Spleen (tissue), 11 donors: ENCODE data around the gene SYNPR. TPM values are rescaled to one million over a fixed set of nuclear protein-coding genes. Genes with fewer than 3 reads are reported as not detected.

ENCODE experiments used
- DNase-seq: peaks from one replicate; pipeline ENCODE4 v3.0.0-alpha.2; 2020
- H3K27ac ChIP-seq, 8 donors: fragments of 200-600 bp; sonication (generic) in 7 of 8; 1 replicate in 4 of 8; 2 replicates in 4 of 8; pipeline versions ENCODE4 v1.5.0 to v1.8.0; 2016 to 2021; ENCODE audit warnings: inconsistent platforms in 4 of 8, mild to moderate bottlenecking in 4 of 8, moderate library complexity in 1 of 8
- H3K27me3 ChIP-seq, 7 donors: fragments of 200-600 bp; sonication (generic) in 6 of 7; replicated peaks in 1 of 7; 1 replicate in 4 of 7; 2 replicates in 3 of 7; pipeline versions ENCODE4 v1.5.0 to v1.8.0; 2016 to 2021; ENCODE audit warnings: inconsistent platforms in 3 of 7, mild to moderate bottlenecking in 1 of 7
- H3K36me3 ChIP-seq, 6 donors: fragments of 200-600 bp; sonication (generic) in 5 of 6; 1 replicate in 4 of 6; 2 replicates in 2 of 6; pipeline versions ENCODE4 v1.5.0 to v1.8.0; 2016 to 2021; ENCODE audit warnings: inconsistent platforms in 2 of 6
- H3K4me1 ChIP-seq, 6 donors: fragments of 200-600 bp; sonication (generic) in 5 of 6; 1 replicate in 3 of 6; 2 replicates in 3 of 6; pipeline versions ENCODE4 v1.5.0 to v1.8.0; 2016 to 2021; ENCODE audit warnings: inconsistent platforms in 3 of 6
- H3K4me3 ChIP-seq, 8 donors: fragments of 200-600 bp; sonication (generic) in 7 of 8; 1 replicate in 4 of 8; 2 replicates in 4 of 8; pipeline versions ENCODE4 v1.5.0 to v1.8.0; 2016 to 2021; ENCODE audit warnings: inconsistent platforms in 4 of 8, mild to moderate bottlenecking in 4 of 8, moderate library complexity in 2 of 8
- H3K9me3 ChIP-seq, 8 donors: fragments of 200-600 bp; sonication (generic) in 7 of 8; 1 replicate in 4 of 8; 2 replicates in 4 of 8; pipeline versions ENCODE4 v1.5.0 to v1.8.0; 2016 to 2021; ENCODE audit warnings: inconsistent platforms in 4 of 8
- CTCF ChIP-seq, 11 experiments: fragments of 200-600 bp in 7 of 11; fragments of 450-650 bp in 4 of 11; sonication (generic) in 4 of 11; IDR thresholded peaks in 8 of 11; conservative IDR thresholded peaks in 3 of 11; 1 replicate in 7 of 11; 2 replicates in 4 of 11; pipeline versions ENCODE4 v1.4.0 to v1.8.0; 2016 to 2021; ENCODE audit warnings: antibody characterized with exemption in 11 of 11, inconsistent platforms in 4 of 11, mild to moderate bottlenecking in 1 of 11
- POLR2A ChIP-seq, 3 donors: fragments of 450-650 bp; IDR thresholded peaks; one replicate each; pipeline ENCODE4 v1.5.1; 2017; ENCODE audit warnings: antibody characterized with exemption in 3 of 3, mild to moderate bottlenecking in 1 of 3
- POLR2AphosphoS5 ChIP-seq, 3 donors: sonication (generic); formaldehyde crosslinking; IDR thresholded peaks; one replicate each; pipeline ENCODE4 v1.5.1; 2017; ENCODE audit warnings: antibody characterized with exemption in 3 of 3
- WGBS, 5 donors: extraction: QIAGEN DNeasy Blood & Tissue Kit in 3 of 5; methylation state at CpG; one replicate each; pipeline versions ENCODE4 v1.1.5 to v1.1.7; 2013 to 2018; 5-methylcytosine and 5-hydroxymethylcytosine counted together
- intact Hi-C: fragments of 100-400 bp; cut with DNase I; formaldehyde crosslinking; loops from one replicate; pipeline ENCODE4 v1.15.0; 2023; ENCODE audit warnings: low total_unique reads
- polyA plus RNA-seq, 3 donors: library from polyadenylated mRNA; stranded (reverse); fragments of 200-250 nt; gene quantifications; one replicate each; pipeline ENCODE4 v1.2.1, GENCODE V29; 2013
- total RNA-seq, 7 donors: library from RNA; depleted of rRNA in 3 of 7; stranded (reverse); fragments of >200 nt in 3 of 7; fragmentation: NEBNext Ultra II Directional in 4 of 7; extraction: Animal tissue kit (Norgen Biotek cat#: 25700) in 4 of 7; gene quantifications; one replicate each; pipeline versions ENCODE4 v1.1.0 to v1.2.1, GENCODE V29; 2016 to 2021
- donor health status: healthy with polysubstance abuse.
- donor health status: DM: no; HTN: no; CAD: no; lungs with moderate emphysema.
- donor health status: DM: no; HTN: no; CAD: no.
- donor health status: Bipolar disorder and iron deficiency.
- donor health status: healthy.
- donor health status: DM: no; HTN: no; CAD: no.
- donor health status: DM: yes; HTN: yes; CAD: no.

The SYNPR gene
- total and polyA plus RNA-seq, 10 donors, result not detected

DNA sequence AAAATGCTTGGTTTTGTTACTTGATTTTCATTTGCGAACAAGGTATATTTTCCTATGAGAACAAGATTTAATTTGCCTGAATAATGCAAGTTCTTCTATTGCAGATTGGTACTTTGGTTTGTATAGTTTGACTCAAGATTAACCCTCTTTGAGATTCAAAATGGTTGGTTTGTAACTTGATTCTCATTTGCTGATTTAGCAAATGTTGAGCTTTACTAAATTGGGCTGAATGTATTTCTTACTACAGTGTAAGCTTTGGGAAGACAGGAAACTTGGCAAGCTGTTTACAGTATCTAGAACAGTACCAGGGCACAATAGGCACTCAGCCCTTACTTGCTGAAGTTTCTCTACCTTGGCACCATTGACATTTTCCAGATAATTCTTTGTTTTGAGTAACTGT lies 3.7 kb upstream of the SYNPR start:
- Histone ChIP-seq H3K4me3 (no peak overlapping the region), H3K4me1 (peaks cover 0 to 4% (median 0%) of the 10 kb centered on the region in 6 donors), H3K27ac (no peak overlapping the region), H3K36me3 (no peaks in the 10 kb centered on the region), H3K9me3 (no peaks in the 10 kb centered on the region), H3K27me3 (peaks cover 0 to 34% (median 21%) of the 10 kb centered on the region in 7 donors)
- intact Hi-C loops, result no loop called here
- 80 to 98% (median 93%) methylated on average over 1 of the region's 1 CpG for WGBS, 5 donors
- DNase-seq, result no peak
- TF ChIP-seq POLR2AphosphoS5 (IDR thresholded peaks at IDR 0.05) (no peak), POLR2A (IDR thresholded peaks at IDR 0.05) (no peak)

GRCh38 chr3:63279005-63279841 lies 1.1 kb downstream of the SYNPR start:
- Histone ChIP-seq H3K36me3 (no peaks in the 10 kb centered on the region), H3K4me1 (peaks cover 0 to 4% (median 0%) of the 10 kb centered on the region in 6 donors), H3K27ac (no peak overlapping the region), H3K4me3 (no peak overlapping the region), H3K27me3 (peaks cover 0 to 47% (median 21%) of the 10 kb centered on the region in 7 donors), H3K9me3 (no peaks in the 10 kb centered on the region)
- TF ChIP-seq POLR2AphosphoS5 (IDR thresholded peaks at IDR 0.05) (no peak), POLR2A (IDR thresholded peaks at IDR 0.05) (no peak), CTCF (IDR thresholded peaks at IDR 0.05 in 8 of 11, conservative IDR thresholded peaks at IDR 0.05 in 3 of 11) (no peak)
- no peak for DNase-seq
- intact Hi-C loops, result no loop called here
- WGBS, 5 donors, result 6 to 10% (median 8%) methylated on average over 22 of the region's 22 CpGs

DNA sequence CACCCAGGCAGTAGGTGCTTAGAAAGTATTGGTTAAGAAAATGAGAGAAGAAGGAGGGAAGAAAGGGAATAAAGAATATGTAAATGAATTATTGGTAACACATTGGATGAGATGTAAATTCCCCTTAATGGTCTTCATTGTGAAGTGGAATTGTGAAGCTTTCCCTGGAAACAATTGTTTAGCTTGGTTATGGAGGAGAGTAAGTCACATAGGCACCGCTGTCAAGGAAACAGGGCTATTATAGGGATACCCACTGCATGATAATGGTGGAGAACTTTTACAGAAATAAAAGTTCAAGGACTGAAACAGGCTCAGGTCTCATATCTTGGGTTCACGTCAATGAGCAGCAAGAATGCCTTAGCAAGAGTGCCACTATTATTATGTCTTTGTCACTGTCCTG lies 9.5 kb downstream of the SYNPR start:
- no peak for DNase-seq
- intact Hi-C loops, result no loop called here
- H3K27ac ChIP-seq, result no peak overlapping the region
- H3K9me3 ChIP-seq, result no peaks in the 10 kb centered on the region
- 83 to 94% (median 86%) methylated on average over 2 of the region's 2 CpGs for WGBS, 5 donors
- TF ChIP-seq POLR2A (IDR thresholded peaks at IDR 0.05), result no peak
- no peak for TF ChIP-seq CTCF (IDR thresholded peaks at IDR 0.05 in 8 of 11, conservative IDR thresholded peaks at IDR 0.05 in 3 of 11)
- TF ChIP-seq POLR2AphosphoS5 (IDR thresholded peaks at IDR 0.05), result no peak
- H3K36me3 ChIP-seq, result no peaks in the 10 kb centered on the region
- H3K4me1 ChIP-seq, result no peaks in the 10 kb centered on the region
- H3K27me3 ChIP-seq, result no peaks in the 10 kb centered on the region
- H3K4me3 ChIP-seq, result no peak overlapping the region

GRCh38 chr3:63290686-63291085 lies 12.6 kb downstream of the SYNPR start:
- no peaks in the 10 kb centered on the region for H3K9me3 ChIP-seq
- no peaks in the 10 kb centered on the region for H3K36me3 ChIP-seq
- H3K27me3 ChIP-seq, result peaks cover 0 to 5% (median 0%) of the 10 kb centered on the region in 7 donors
- WGBS, 5 donors, result 63 to 79% (median 71%) methylated on average over 2 of the region's 2 CpGs
- no peak overlapping the region for H3K4me3 ChIP-seq
- TF ChIP-seq CTCF (IDR thresholded peaks at IDR 0.05 in 8 of 11, conservative IDR thresholded peaks at IDR 0.05 in 3 of 11) (no peak), POLR2AphosphoS5 (IDR thresholded peaks at IDR 0.05) (no peak), POLR2A (IDR thresholded peaks at IDR 0.05) (no peak)
- intact Hi-C loops, result no loop called here
- DNase-seq, result no peak
- no peaks in the 10 kb centered on the region for H3K4me1 ChIP-seq
- H3K27ac ChIP-seq, result no peak overlapping the region
